Fibroblast of skin of abdomen (primary cell): ENCODE measurements around the gene RNU1-2.
"Not testable (repeated sequence)": the region's sequence is repeated elsewhere in the genome, so short reads cannot be mapped to it uniquely, and the experiment has no call there.

Source experiments
- DNase-seq: peaks from one replicate; pipeline ENCODE4 v3.0.0-alpha.2; 2013

Gene RNU1-2

DNA sequence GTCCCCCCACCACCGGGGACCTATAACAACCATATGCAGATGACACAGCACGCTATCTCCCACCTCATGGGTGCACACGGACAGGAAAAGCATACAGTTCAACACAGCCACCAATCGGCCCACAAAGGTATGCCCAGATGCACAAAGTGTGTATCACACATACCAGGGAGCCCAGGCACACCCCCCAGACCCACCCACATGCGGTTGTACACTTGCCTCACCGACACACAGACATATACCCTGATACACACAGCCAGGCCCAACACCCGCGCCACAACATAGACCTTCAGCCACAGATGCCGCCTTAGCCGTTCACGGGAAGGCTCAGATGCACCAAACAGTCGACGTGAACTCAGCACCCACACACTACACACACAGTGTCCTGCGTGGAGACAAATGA is 31.5 kb downstream of the RNU1-2 start:
- no peak for DNase-seq

DNA sequence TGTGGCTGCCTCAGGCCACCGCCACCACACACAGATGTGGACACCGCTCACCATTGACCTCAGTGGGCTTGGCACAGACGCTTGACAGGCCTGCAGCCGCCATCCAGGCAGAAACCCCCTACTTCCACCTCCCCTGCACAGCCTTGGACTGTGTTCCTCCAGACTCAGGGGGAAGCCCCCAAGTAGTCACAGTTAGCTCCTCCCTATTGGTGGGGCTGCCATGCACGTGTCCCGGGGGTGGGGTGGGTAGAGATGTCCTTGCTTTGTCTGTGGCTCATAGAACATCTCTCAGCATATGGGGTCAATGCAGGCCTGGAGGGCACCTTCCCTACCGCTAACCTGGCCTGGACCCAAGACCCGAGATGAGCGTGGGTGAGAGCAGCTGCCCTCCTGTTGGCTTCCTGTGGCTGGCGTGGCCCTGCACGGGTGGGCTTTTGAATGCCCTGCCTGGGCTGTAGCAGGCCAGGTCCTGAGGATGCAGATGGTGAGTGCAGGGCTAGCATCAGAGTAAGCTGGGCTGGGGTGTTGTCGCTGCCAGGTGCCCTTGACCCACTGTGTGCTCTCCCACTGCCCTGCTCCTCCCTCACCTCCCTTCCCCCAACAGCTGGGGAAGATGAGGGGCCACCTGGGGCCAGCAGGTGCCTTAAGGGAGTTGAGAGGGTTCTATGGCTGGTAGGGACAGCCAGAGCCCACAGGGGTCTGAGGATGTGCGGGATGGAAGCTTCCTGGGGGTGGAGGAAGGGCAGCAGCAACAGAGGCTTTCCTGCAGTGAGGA is 32.1 kb downstream of the RNU1-2 start:
- DNase-seq = no peak

DNA sequence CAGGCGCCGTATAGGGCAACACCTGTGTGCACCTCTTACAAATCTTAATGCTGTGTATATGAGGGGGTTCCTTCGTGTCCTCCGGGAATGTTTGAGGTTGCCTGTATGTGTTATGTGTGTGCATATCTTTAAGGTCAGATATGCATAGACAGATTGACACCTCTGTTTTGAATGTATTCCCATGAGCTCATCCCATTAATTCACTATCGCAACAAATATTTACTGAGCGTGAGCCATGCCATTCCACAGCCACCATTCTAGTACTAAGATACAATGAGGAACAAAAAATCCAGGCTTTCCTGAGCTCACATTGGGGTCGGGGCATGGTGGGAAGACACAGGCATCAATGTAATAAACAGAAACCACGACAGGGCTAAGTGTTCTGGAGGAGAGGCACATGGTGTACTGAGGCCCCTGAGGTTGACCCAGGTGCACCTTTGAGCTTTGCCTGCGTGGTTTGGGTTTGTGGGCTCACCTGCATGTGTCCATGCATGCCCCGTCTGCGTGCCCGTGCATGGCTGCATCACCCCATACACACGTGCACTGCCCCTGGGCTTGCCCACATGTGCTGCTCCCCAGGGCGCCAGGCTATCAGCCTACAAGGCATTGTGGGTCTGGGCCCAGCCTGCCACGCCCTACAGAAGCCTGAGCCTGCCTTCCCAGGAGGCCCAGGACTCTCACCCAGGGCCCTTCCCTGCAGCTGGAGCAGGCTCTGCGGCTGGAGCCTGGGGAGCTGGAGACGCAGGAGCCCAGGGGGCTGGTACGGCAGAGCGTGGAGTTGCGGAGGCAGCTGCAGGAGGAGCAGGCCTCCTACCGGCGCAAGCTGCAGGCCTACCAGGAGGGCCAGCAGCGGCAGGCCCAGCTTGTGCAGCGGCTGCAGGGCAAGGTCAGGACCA is 33.6 kb downstream of the RNU1-2 start:
- not testable (repeated sequence) for DNase-seq

DNA sequence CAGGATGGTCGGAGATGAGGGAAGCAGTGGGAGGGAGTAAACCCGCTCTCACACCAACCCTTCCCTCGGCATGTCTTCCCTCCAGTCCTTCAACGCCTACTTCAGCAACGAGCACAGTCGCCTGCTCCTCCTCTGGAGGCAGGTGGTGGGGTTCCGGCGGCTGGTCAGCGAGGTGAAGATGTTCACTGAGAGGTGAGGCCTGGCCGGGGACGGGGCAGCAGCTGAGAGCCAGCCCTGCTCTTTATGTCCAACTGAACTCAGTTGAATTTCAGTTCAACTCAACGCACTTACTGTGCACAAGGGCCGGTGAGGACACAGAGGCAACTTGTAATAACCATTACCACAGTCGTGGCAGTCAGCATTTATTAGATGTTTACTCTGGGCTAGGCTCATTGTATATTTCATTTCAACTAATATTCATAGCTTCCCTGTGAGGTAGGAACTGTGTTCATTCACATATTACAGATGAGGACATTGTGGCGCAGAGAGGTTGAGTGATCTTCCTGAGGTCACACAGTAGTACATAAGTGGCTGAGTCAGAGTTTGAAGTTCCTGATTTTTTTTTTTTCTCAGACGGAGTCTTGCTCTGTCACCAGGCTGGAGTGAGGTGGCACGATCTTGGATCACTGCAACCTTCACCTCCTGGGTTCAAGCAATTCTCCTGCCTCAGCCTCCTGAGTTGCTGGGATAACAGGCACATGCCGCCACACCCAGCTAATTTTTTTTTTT is 35.6 kb downstream of the RNU1-2 start:
- DNase-seq = not testable (repeated sequence)

DNA sequence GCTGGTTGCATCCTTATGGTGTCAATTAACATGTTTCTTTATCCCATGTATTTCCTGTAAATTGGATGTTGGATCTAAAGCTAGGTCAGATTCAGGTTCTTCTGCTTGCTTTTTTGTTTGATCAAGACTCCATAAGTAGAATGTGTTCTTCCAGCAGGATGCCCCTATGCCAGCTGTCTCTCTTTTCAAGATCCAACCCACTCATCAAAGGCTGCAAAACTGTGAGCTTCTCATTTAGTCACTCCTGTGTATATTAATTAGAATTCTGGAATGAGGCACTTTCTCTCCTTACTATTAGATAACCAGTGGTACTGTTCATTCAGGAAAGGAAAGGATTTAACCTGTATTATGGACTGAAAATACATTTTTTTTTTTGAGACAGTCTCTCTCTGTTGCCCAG is 38.2 kb downstream of the RNU1-2 start:
- DNase-seq = not testable (repeated sequence)

DNA sequence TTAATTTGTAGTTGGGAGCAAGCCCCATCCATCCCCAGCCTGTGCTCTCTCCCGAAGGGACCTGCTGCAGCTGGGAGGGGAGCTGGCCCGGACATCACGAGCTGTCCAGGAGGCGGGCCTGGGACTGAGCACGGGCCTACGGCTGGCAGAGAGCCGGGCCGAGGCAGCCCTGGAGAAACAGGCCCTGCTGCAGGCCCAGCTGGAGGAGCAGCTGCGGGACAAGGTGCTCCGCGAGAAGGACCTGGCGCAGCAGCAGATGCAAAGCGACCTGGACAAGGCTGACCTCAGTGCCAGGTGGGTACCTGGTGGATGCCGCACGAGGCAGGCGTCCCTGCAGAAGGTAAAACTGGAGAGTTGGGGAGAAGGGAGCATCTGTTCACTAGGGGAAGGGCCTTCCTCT is 40.8 kb downstream of the RNU1-2 start:
- not testable (repeated sequence) for DNase-seq

DNA sequence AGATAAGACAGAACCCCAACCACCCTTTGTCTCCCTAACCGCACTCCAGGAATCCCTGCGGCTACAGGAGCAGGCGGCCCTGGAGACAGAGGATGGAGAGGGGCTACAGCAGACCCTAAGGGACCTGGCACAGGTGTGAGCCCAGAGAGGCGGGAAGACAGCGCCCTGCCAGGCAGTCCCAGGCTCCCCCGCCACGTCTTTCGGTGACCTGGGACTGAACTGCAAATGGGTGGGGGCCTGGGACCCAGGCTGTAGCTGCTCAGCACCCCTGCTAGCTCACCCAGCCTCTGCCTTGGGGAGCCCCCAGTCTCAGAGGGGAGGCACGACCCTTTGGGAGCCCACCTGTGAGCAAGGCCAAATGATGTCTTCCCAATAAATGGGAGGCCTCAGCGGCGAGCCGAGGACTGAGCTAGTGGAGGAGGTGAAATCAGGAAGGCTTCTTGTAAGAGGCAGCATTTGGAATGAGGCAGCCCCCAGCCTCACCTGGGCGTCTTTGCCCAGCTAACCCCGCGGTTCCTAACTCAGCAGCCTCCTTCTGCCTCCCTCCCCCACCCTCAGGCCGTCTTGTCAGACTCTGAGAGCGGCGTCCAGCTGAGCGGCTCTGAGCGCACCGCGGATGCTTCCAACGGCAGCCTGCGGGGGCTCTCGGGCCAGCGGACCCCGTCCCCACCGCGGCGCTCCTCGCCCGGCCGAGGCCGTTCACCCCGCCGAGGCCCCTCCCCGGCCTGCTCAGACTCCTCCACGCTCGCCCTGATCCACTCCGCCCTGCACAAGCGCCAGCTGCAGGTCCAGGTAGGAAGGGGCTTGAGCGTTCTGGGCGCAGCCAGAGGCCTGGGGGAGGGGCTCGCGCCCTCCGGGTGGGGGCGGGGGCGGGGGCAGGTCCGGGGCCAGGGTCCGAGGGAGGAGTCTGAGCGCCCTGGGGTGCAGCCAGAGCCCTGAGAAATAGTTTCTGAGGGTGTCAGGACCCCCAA is 42.9 kb downstream of the RNU1-2 start:
- DNase-seq = no peak

DNA sequence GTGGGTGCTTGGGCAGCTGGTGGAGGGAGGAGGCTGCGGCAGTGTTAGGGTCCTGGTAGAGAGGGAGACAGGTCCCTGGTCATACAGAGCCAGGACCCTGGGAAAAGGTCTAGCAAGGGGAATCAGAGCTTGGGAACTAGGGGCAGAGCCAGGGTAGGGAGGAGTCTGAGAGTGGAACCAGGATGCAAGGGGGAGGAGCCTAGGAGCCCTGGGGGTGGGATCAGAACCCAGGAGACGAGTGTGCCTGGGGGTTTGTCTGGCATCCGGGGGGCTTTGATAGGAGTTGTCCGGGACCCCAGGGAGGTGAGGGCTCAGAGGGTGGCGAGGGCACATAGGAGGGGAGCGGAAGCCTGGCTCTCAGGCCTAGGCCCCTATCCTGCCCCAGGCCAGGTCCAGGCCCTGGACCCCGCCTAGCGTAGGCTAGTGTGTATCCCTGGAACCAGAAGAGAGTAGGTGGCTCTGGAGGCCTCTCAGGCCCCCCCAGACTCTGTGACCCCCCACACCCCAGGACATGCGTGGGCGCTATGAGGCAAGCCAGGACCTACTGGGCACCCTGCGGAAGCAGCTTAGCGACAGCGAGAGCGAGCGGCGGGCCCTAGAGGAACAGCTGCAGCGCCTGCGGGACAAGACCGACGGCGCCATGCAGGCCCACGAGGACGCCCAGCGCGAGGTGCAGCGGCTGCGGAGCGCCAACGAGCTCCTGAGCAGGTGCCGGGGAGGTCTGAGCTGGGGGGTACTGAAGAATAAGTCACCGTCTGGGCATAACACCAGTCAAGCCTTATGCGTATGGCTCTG is 43.8 kb downstream of the RNU1-2 start:
- DNase-seq = not testable (repeated sequence)

DNA sequence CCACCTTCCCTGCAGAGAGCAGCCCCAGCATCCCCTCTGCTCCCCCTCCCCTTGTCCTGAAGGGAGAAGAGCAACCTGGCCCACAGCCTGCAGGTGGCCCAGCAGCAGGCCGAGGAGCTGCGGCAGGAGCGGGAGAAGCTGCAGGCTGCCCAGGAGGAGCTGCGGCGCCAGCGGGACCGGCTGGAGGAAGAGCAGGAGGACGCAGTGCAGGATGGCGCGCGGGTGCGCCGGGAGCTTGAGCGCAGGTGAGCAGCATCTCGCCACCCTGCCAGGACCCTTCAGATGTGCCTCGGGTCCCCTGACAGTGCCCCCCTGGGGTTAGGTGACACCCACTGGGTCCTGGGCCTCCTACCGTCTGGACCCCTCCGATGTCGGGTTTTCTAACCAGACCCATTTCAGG is 48.3 kb downstream of the RNU1-2 start:
- DNase-seq = no peak

DNA sequence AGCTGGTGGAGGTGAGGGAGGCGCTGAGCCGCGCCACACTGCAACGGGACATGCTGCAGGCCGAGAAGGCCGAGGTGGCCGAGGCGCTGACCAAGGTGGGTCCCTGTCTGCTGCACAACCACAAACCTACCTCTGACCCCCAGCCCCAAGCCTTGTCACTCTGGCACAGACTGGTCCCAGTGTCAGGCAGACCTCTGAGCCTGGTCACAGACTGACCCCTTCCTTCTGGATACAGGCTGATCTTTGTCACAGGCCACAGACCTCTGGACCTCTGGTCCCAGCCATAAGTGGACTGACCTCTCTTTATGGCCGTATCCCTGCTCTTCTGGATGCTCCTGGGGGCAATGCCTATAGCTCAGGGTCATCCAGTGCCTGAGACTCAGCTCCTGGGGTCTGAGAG is 49.7 kb downstream of the RNU1-2 start:
- DNase-seq = not testable (repeated sequence)
